Smooth muscle cell (in vitro differentiated cells): ENCODE measurements around the gene F8. TPM values are rescaled to one million over a fixed set of nuclear protein-coding genes. Genes with fewer than 3 reads are reported as not detected.

Experiments used
- DNase-seq: peaks from one replicate; lab custom pipeline; 2025; ENCODE audit not compliant: unreplicated experiment; lab: John Stamatoyannopoulos, UW
- H2AFZ ChIP-seq: fragments of 200-600 bp; sonication (generic); 2 replicates; pipeline ENCODE4 v1.6.0; 2016; ENCODE audit warnings: antibody characterized with exemption, low read depth, mild to moderate bottlenecking
- H3F3A ChIP-seq: fragments of 200-600 bp; sonication (generic); 2 replicates; pipeline ENCODE4 v1.6.0; 2017; ENCODE audit warnings: antibody characterized with exemption, low read depth
- H3K27ac ChIP-seq: fragments of 200-600 bp; sonication (generic); 2 replicates; pipeline ENCODE4 v1.5.1; 2016; ENCODE audit warnings: low read depth, mild to moderate bottlenecking
- H3K27me3 ChIP-seq: fragments of 200-600 bp; sonication (generic); 2 replicates; pipeline ENCODE4 v1.6.1; 2016; ENCODE audit warnings: low read depth, mild to moderate bottlenecking
- H3K36me3 ChIP-seq: fragments of 200-600 bp; sonication (generic); 2 replicates; pipeline ENCODE4 v1.5.1; 2016; ENCODE audit warnings: low read depth
- H3K4me1 ChIP-seq: fragments of 200-600 bp; sonication (generic); 2 replicates; pipeline ENCODE4 v1.5.1; 2016; ENCODE audit warnings: low read depth
- H3K4me2 ChIP-seq: fragments of 200-600 bp; sonication (generic); 2 replicates; pipeline ENCODE4 v1.6.0; 2016; ENCODE audit warnings: mild to moderate bottlenecking
- H3K4me3 ChIP-seq: fragments of 200-600 bp; sonication (generic); 2 replicates; pipeline ENCODE4 v1.5.1; 2016; ENCODE audit warnings: mild to moderate bottlenecking
- H3K79me2 ChIP-seq: fragments of 200-600 bp; sonication (generic); 2 replicates; pipeline ENCODE4 v1.6.0; 2016; ENCODE audit warnings: low read depth, mild to moderate bottlenecking
- H3K9ac ChIP-seq: fragments of 200-600 bp; sonication (generic); 2 replicates; pipeline ENCODE4 v1.6.0; 2016; ENCODE audit warnings: low read depth
- H3K9me3 ChIP-seq: fragments of 200-600 bp; sonication (generic); replicated peaks from 2 replicates; pipeline ENCODE4 v1.5.1; 2016; ENCODE audit warnings: low read depth
- H4K20me1 ChIP-seq: fragments of 200-600 bp; sonication (generic); 2 replicates; pipeline ENCODE4 v1.6.0; 2016; ENCODE audit warnings: low read depth
- CTCF ChIP-seq: fragments of 200-600 bp; sonication (generic); IDR thresholded peaks from 2 replicates; pipeline ENCODE4 v1.5.1; 2017; ENCODE audit warnings: borderline replicate concordance, mild to moderate bottlenecking, antibody characterized with exemption; ENCODE audit not compliant: insufficient read depth, poor library complexity, severe bottlenecking
- WGBS: methylation state at CpG from one replicate; pipeline ENCODE4 v1.1.7; 2016; ENCODE audit warnings: low lambda C conversion rate; 5-methylcytosine and 5-hydroxymethylcytosine counted together
- polyA plus RNA-seq: library from polyadenylated mRNA; unstranded; fragments of >200 nt; fragmentation: Nextera tagmentation; extraction: Ambion mirVana; gene quantifications from 2 replicates; pipeline ENCODE4 v1.2.1, GENCODE V29; 2016
- total RNA-seq: library from RNA; depleted of rRNA; stranded (reverse); fragments of >200 nt; gene quantifications from 2 replicates; pipeline ENCODE4 v1.2.3, GENCODE V29; 2014

The F8 gene
- total and polyA plus RNA-seq, 2 experiments from 2014 or later = 1.9 to 3.3 TPM

GRCh38 chrX:154834562-154834961, 188.0 kb downstream of the F8 start, which contains the start of gene SMIM9:
Gene SMIM9 (minus strand): TSS chrX:154834662. CDS start chrX:154830856, 3,806 bp downstream.
- Histone ChIP-seq H2AFZ (no peak within 1 kb of the TSS), H3K79me2 (no peaks in the 10 kb centered on the region), H3K27ac (no peak within 1 kb of the TSS), H4K20me1 (no peaks in the 10 kb centered on the region), H3F3A (no peaks in the 10 kb centered on the region), H3K4me1 (no peaks in the 10 kb centered on the region), H3K9me3 (no peaks in the 10 kb centered on the region), H3K4me2 (no peak within 1 kb of the TSS), H3K36me3 (no peaks in the 10 kb centered on the region), H3K4me3 (no peak within 1 kb of the TSS), H3K27me3 (no peaks in the 10 kb centered on the region), H3K9ac (no peak within 1 kb of the TSS)
- WGBS = 71% methylated on average over 3 of the region's 3 CpGs
- no peak for TF ChIP-seq CTCF
- DNase-seq = no peak

GRCh38 chrX:154833746-154834274, 188.7 kb downstream of the F8 start:
- no peaks in the 10 kb centered on the region for H3K4me1 ChIP-seq
- H4K20me1 ChIP-seq = no peaks in the 10 kb centered on the region
- no peaks in the 10 kb centered on the region for H3K36me3 ChIP-seq
- H3K27me3 ChIP-seq = no peaks in the 10 kb centered on the region
- H3K9ac ChIP-seq = no peak overlapping the region
- WGBS = 80% methylated on average over 3 of the region's 3 CpGs
- H3K4me3 ChIP-seq = no peak overlapping the region
- no peak for TF ChIP-seq CTCF
- H2AFZ ChIP-seq = no peak overlapping the region
- no peak overlapping the region for H3K4me2 ChIP-seq
- DNase-seq = no peak
- no peak overlapping the region for H3K27ac ChIP-seq
- H3K9me3 ChIP-seq = no peaks in the 10 kb centered on the region
- no peaks in the 10 kb centered on the region for H3F3A ChIP-seq
- no peaks in the 10 kb centered on the region for H3K79me2 ChIP-seq

GRCh38 chrX:154829926-154830442, 192.5 kb downstream of the F8 start:
- no peak for TF ChIP-seq CTCF
- H3K9ac ChIP-seq = no peak overlapping the region
- 29% methylated on average over 1 of the region's 1 CpG for WGBS

GRCh38 chrX:154829134-154829533, 193.4 kb downstream of the F8 start:
- Histone ChIP-seq H3F3A (no peaks in the 10 kb centered on the region), H3K27ac (no peak overlapping the region), H3K36me3 (no peaks in the 10 kb centered on the region), H3K4me2 (no peak overlapping the region), H3K79me2 (no peaks in the 10 kb centered on the region), H3K4me3 (no peak overlapping the region), H3K9me3 (no peaks in the 10 kb centered on the region), H3K27me3 (no peaks in the 10 kb centered on the region), H3K4me1 (no peaks in the 10 kb centered on the region), H2AFZ (no peak overlapping the region), H3K9ac (no peak overlapping the region), H4K20me1 (no peaks in the 10 kb centered on the region)
- DNase-seq = no peak
- no peak for TF ChIP-seq CTCF

More at GRCh38 chrX:154829926-154830442, 192.5 kb downstream of the F8 start:
- DNase-seq = no peak
- H2AFZ ChIP-seq = no peak overlapping the region
- H3K27ac ChIP-seq = no peak overlapping the region
- H4K20me1 ChIP-seq = no peaks in the 10 kb centered on the region
- H3F3A ChIP-seq = no peaks in the 10 kb centered on the region
- H3K4me3 ChIP-seq = no peak overlapping the region
- no peaks in the 10 kb centered on the region for H3K9me3 ChIP-seq
- no peaks in the 10 kb centered on the region for H3K79me2 ChIP-seq
- H3K4me1 ChIP-seq = no peaks in the 10 kb centered on the region
- no peak overlapping the region for H3K4me2 ChIP-seq
- no peaks in the 10 kb centered on the region for H3K27me3 ChIP-seq
- H3K36me3 ChIP-seq = no peaks in the 10 kb centered on the region
